Mesenchymal stem cell (in vitro differentiated cells and primary cell): Measurements from ENCODE around the gene CEBPE.
A peak's percentile ranks its signal among the peaks of the same experiment; 100 is the strongest.

ENCODE experiments used
- DNase-seq: peaks from one replicate; pipeline ENCODE4 v3.0.0-alpha.2; 2013
- H2AFZ ChIP-seq: one replicate; pipeline ENCODE4 v1.6.1; 2013; ENCODE audit warnings: low read depth, mild to moderate bottlenecking, control low read depth, inconsistent platforms, low read length, moderate library complexity
- H2AK5ac ChIP-seq: 2 replicates; pipeline ENCODE4 v1.6.1; 2013; ENCODE audit warnings: low read length, moderate library complexity, mild to moderate bottlenecking, inconsistent platforms; ENCODE audit not compliant: severe bottlenecking
- H2BK120ac ChIP-seq: one replicate; pipeline ENCODE4 v1.6.1; 2013; ENCODE audit warnings: low read depth, mild to moderate bottlenecking, inconsistent platforms, low read length, moderate library complexity
- H2BK12ac ChIP-seq, 2 experiments: one replicate each; pipeline ENCODE4 v1.6.1; 2013; ENCODE audit warnings: inconsistent platforms in 2 of 2, low read length in 2 of 2, mild to moderate bottlenecking in 2 of 2, moderate library complexity in 2 of 2, control low read depth in 1 of 2
- H2BK15ac ChIP-seq: one replicate; pipeline ENCODE4 v1.6.1; 2013; ENCODE audit warnings: mild to moderate bottlenecking, low read depth, inconsistent platforms; ENCODE audit not compliant: poor library complexity, severe bottlenecking
- H2BK5ac ChIP-seq: 2 replicates; pipeline ENCODE4 v1.6.1; 2013; ENCODE audit warnings: low read depth, mild to moderate bottlenecking, low read length, control low read depth, inconsistent platforms; ENCODE audit not compliant: poor library complexity, severe bottlenecking
- H3K14ac ChIP-seq, 2 experiments: one replicate each; pipeline ENCODE4 v1.6.1; 2013; ENCODE audit warnings: inconsistent platforms in 2 of 2, low read length in 2 of 2, control low read depth in 1 of 2, mild to moderate bottlenecking in 1 of 2, moderate library complexity in 1 of 2
- H3K18ac ChIP-seq, 2 experiments: one replicate each; pipeline ENCODE4 v1.6.1; 2013; ENCODE audit warnings: inconsistent platforms in 2 of 2, low read length in 2 of 2, control low read depth in 1 of 2, low read depth in 1 of 2, mild to moderate bottlenecking in 1 of 2
- H3K23ac ChIP-seq, 2 experiments: one replicate each; pipeline ENCODE4 v1.6.1; 2013; ENCODE audit warnings: inconsistent platforms in 2 of 2, low read length in 2 of 2, mild to moderate bottlenecking in 2 of 2, moderate library complexity in 2 of 2, control low read depth in 1 of 2
- H3K27ac ChIP-seq: 2 replicates; pipeline ENCODE4 v1.5.1; 2013; ENCODE audit warnings: mild to moderate bottlenecking, moderate library complexity, low read length, control low read depth, inconsistent platforms; ENCODE audit not compliant: poor library complexity, severe bottlenecking
- H3K27me3 ChIP-seq, 2 experiments: 2 replicates each; pipeline versions ENCODE4 v1.6.1 to v1.7.0; 2013; ENCODE audit warnings: low read length in 2 of 2, mild to moderate bottlenecking in 2 of 2, moderate library complexity in 2 of 2, control low read depth in 1 of 2, inconsistent platforms in 1 of 2; ENCODE audit not compliant: control insufficient read depth in 1 of 2, insufficient read depth in 1 of 2
- H3K36me3 ChIP-seq, 2 experiments: 2 replicates each; pipeline versions ENCODE4 v1.6.1 to v1.7.0; 2013; ENCODE audit warnings: low read length in 2 of 2, control low read depth in 1 of 2, inconsistent platforms in 1 of 2, low read depth in 1 of 2, mild to moderate bottlenecking in 1 of 2; ENCODE audit not compliant: insufficient read depth in 2 of 2, control insufficient read depth in 1 of 2
- H3K4ac ChIP-seq, 2 experiments: one replicate each; pipeline ENCODE4 v1.6.1; 2013; ENCODE audit warnings: inconsistent platforms in 2 of 2, low read length in 2 of 2, mild to moderate bottlenecking in 2 of 2, moderate library complexity in 2 of 2, control low read depth in 1 of 2, low read depth in 1 of 2
- H3K4me1 ChIP-seq: 2 replicates; pipeline ENCODE4 v1.6.1; 2013; ENCODE audit warnings: low read depth, low read length, control low read depth; ENCODE audit not compliant: control insufficient read depth, insufficient read depth
- H3K4me2 ChIP-seq: 2 replicates; pipeline ENCODE4 v1.6.1; 2013; ENCODE audit warnings: low read length, mild to moderate bottlenecking, inconsistent platforms; ENCODE audit not compliant: poor library complexity, severe bottlenecking
- H3K4me3 ChIP-seq, 2 experiments: 2 replicates each; pipeline versions ENCODE4 v1.5.1 to v1.7.0; 2013; ENCODE audit warnings: low read length in 2 of 2, mild to moderate bottlenecking in 2 of 2, control low read depth in 1 of 2, low read depth in 1 of 2; ENCODE audit not compliant: insufficient read depth in 1 of 2
- H3K79me1 ChIP-seq: replicated peaks from 2 replicates; pipeline ENCODE4 v1.6.1; 2013; ENCODE audit warnings: mild to moderate bottlenecking, control low read depth, low read length, inconsistent platforms; ENCODE audit not compliant: poor library complexity, severe bottlenecking
- H3K9ac ChIP-seq: 2 replicates; pipeline ENCODE4 v1.7.0; 2013; ENCODE audit warnings: mild to moderate bottlenecking, low read length, moderate library complexity
- H3K9me3 ChIP-seq: 2 replicates; pipeline ENCODE4 v1.7.0; 2013; ENCODE audit warnings: mild to moderate bottlenecking, low read length; ENCODE audit not compliant: control insufficient read depth
- H4K8ac ChIP-seq: one replicate; pipeline ENCODE4 v1.6.1; 2013; ENCODE audit warnings: inconsistent platforms, mild to moderate bottlenecking, low read length, moderate library complexity
- H4K91ac ChIP-seq: one replicate; pipeline ENCODE4 v1.6.1; 2013; ENCODE audit warnings: mild to moderate bottlenecking, low read length, inconsistent platforms
- WGBS: methylation state at CpG from one replicate; pipeline ENCODE4 v1.1.7; 2013; ENCODE audit warnings: mixed read lengths; 5-methylcytosine and 5-hydroxymethylcytosine counted together

Gene CEBPE

DNA sequence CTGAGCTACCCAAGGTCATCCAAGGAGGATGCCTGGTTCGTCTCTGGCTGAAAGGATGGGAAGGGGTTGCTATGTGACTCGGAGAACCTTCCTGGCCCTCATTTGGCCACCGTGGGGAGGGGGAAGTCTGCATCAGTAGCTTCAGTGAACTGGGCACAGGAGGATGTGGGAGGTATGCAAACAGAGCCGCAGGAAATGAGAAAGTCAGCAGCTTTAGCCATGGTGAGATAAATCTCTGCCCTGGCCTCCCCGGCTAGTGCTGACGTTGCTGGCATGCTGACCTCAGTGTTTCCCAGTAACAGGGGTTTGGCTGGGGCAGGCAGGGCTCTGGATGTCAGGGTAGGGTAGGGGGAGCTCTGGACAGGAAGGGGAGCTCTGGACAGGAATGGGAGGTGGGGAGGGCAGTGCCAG lies 2.3 kb upstream of the CEBPE start:
- Histone ChIP-seq H3K23ac (no peak overlapping the region), H2AFZ (peak overlapping the region; percentile 90), H3K18ac (peak overlapping the region; percentile 4 to 44), H2BK15ac (no peak overlapping the region), H2AK5ac (no peak overlapping the region), H2BK120ac (no peak overlapping the region), H2BK5ac (no peak overlapping the region), H3K4ac (no peak overlapping the region), H3K4me2 (no peak overlapping the region), H3K9ac (peak overlapping the region; percentile 48), H3K9me3 (no peaks in the 10 kb centered on the region), H3K27ac (peak overlapping the region; percentile 68), H4K91ac (peak overlapping the region; percentile 34), H2BK12ac (peak overlapping the region; percentile 6 to 10), H3K4me1 (peaks cover 10% of the 10 kb centered on the region), H3K4me3 (no peak overlapping the region), H3K14ac (peak overlapping the region in 1 of 2 experiments; percentile 22), H4K8ac (peak overlapping the region; percentile 67), H3K36me3 (no peaks in the 10 kb centered on the region), H3K79me1 (no peaks in the 10 kb centered on the region), H3K27me3 (no peaks in the 10 kb centered on the region)
- DNase-seq = peak; percentile 69
- WGBS = 24% methylated on average over 6 of the region's 6 CpGs

DNA sequence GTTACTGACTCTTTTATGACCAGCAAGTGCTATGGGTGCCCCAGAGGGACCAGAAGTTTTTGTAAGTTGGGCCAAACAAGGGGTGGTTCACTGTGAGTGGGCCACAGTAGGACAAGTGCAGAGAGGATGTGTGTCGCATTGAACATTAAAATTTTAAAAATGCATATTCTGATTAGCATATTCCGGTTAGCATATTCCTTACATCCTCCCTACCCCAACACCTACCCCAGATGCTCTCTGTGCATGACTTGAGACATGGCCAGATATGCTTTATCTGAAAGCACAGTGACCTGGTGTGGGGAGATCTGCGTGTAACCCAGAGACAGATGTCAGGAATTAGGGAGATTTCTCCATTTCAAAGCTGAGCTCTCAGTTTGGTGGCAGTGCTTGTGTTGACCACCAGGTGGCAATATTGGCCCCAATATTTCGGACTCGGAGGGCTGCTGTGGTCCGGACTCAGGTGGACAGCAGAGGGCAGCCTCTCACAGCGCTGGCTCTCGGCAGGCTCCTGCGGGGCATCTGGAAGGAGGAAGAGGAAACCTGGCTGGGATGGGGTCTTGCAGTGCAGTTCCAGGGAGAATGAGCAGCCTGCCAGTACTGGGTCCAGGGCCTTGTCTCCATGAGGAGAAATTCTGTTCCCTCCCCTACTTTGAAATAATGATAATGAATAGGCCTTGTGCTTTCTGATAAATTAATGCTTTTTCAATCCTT lies 1.6 kb upstream of the CEBPE start:
- H2BK120ac ChIP-seq = no peak overlapping the region
- H3K79me1 ChIP-seq = no peaks in the 10 kb centered on the region
- H3K4me3 ChIP-seq = no peak overlapping the region
- H2BK15ac ChIP-seq = no peak overlapping the region
- peaks cover 12% of the 10 kb centered on the region for H3K4me1 ChIP-seq
- H2AFZ ChIP-seq = no peak overlapping the region
- H3K9ac ChIP-seq = peak overlapping the region; percentile 48
- no peak overlapping the region for H2AK5ac ChIP-seq
- no peak overlapping the region for H2BK5ac ChIP-seq
- no peak overlapping the region for H4K8ac ChIP-seq
- peak overlapping the region; percentile 68 for H3K27ac ChIP-seq
- no peak overlapping the region for H2BK12ac ChIP-seq
- no peak overlapping the region for H4K91ac ChIP-seq
- H3K14ac ChIP-seq = no peak overlapping the region
- no peak overlapping the region for H3K4me2 ChIP-seq
- H3K9me3 ChIP-seq = no peaks in the 10 kb centered on the region
- under 1% methylated on average over 7 of the region's 9 CpGs for WGBS
- H3K36me3 ChIP-seq = no peaks in the 10 kb centered on the region
- no peak overlapping the region for H3K4ac ChIP-seq
- H3K18ac ChIP-seq = no peak overlapping the region
- H3K23ac ChIP-seq = no peak overlapping the region
- DNase-seq = peak; percentile 85
- no peaks in the 10 kb centered on the region for H3K27me3 ChIP-seq

- no peak for DNase-seq
- Histone ChIP-seq H3K4me2 (no peak overlapping the region), H3K36me3 (no peaks in the 10 kb centered on the region), H4K91ac (no peak overlapping the region), H2BK15ac (no peak overlapping the region), H3K27me3 (no peaks in the 10 kb centered on the region), H3K4ac (no peak overlapping the region), H2BK12ac (no peak overlapping the region), H3K79me1 (no peaks in the 10 kb centered on the region), H4K8ac (no peak overlapping the region), H3K9me3 (no peaks in the 10 kb centered on the region), H2BK5ac (no peak overlapping the region), H3K27ac (no peak overlapping the region), H3K18ac (no peak overlapping the region), H3K4me3 (no peak overlapping the region), H3K23ac (no peak overlapping the region), H2BK120ac (no peak overlapping the region), H3K9ac (no peak overlapping the region), H3K14ac (no peak overlapping the region), H2AFZ (no peak overlapping the region), H2AK5ac (no peak overlapping the region), H3K4me1 (peaks cover 21% of the 10 kb centered on the region)
- 76% methylated on average over 14 of the region's 16 CpGs for WGBS
These were observed 590 bp upstream of the CEBPE start for GRCh38 chr14:23119363-23120327.

DNA sequence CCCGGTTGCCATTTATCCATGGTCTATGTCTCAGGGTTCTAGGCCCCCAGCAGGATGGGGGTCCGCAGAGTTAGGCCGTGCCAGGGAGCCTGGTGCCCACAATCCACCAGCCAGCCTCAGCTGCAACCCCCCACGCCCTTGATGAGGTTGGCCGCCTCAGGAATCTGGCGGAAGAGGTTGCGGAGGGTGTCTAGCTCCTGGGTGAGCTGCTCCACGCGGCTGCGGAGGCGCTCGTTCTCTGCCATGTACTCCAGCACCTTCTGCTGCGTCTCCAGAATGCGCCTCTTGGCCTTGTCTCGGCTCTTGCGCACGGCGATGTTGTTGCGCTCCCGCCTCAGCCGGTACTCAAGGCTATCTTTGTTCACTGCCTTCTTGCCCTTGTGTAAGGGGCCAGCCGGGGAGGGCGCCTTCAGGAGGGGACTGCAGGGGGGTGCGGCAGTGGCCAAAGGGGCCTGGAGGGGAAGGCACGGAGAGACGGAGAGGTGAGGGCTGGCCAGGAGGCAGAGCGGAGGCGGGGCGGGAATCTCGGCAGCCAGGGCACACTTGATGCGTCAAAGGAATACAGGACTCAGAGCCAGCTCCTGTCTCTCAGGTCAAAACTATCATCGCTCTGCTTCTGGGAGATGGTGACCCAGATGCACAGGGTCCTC lies 1.6 kb downstream of the CEBPE start:
- Histone ChIP-seq H3K23ac (no peak overlapping the region), H3K4me3 (no peak overlapping the region), H3K79me1 (no peaks in the 10 kb centered on the region), H2BK15ac (no peak overlapping the region), H2BK5ac (no peak overlapping the region), H2AFZ (no peak overlapping the region), H2AK5ac (no peak overlapping the region), H3K9ac (no peak overlapping the region), H3K14ac (no peak overlapping the region), H4K91ac (no peak overlapping the region), H3K4me2 (no peak overlapping the region), H3K9me3 (no peaks in the 10 kb centered on the region), H3K27me3 (no peaks in the 10 kb centered on the region), H2BK12ac (no peak overlapping the region), H3K27ac (no peak overlapping the region), H3K4me1 (peaks cover 37% of the 10 kb centered on the region), H4K8ac (no peak overlapping the region), H3K4ac (no peak overlapping the region), H3K18ac (no peak overlapping the region), H2BK120ac (no peak overlapping the region), H3K36me3 (no peaks in the 10 kb centered on the region)
- WGBS = 95% methylated on average over 32 of the region's 32 CpGs
- DNase-seq = no peak
